Esophagus squamous epithelium (tissue), 5 donors: ENCODE data around the gene PPARG. TPM values are rescaled to one million over a fixed set of nuclear protein-coding genes. Genes with fewer than 3 reads are reported as not detected.

Experiments
- DNase-seq: peaks from one replicate; lab custom pipeline; 2025; lab: John Stamatoyannopoulos, UW
- H3K27ac ChIP-seq, 4 donors: fragments of 200-600 bp; sonication (generic); one replicate each; pipeline ENCODE4 v1.5.1; 2016 to 2019; ENCODE audit warnings: mild to moderate bottlenecking in 1 of 4
- H3K27me3 ChIP-seq, 4 donors: fragments of 200-600 bp; sonication (generic); 1 replicate in 3 of 4; 2 replicates in 1 of 4; pipeline versions ENCODE4 v1.5.1 to v1.6.0; 2017 to 2021; ENCODE audit warnings: antibody characterized with exemption in 1 of 4
- H3K36me3 ChIP-seq, 3 donors: fragments of 200-600 bp; sonication (generic); one replicate each; pipeline ENCODE4 v1.5.1; 2016 to 2019
- H3K4me1 ChIP-seq, 3 donors: fragments of 200-600 bp; sonication (generic); one replicate each; pipeline ENCODE4 v1.5.1; 2017 to 2019
- H3K4me3 ChIP-seq, 4 donors: fragments of 200-600 bp; sonication (generic); 1 replicate in 3 of 4; 2 replicates in 1 of 4; pipeline ENCODE4 v1.5.1; 2016 to 2019; ENCODE audit warnings: mild to moderate bottlenecking in 2 of 4, moderate library complexity in 1 of 4
- H3K9me3 ChIP-seq, 3 donors: fragments of 200-600 bp; sonication (generic); one replicate each; pipeline ENCODE4 v1.5.1; 2016 to 2019
- POLR2A ChIP-seq, 4 donors: fragments of 450-650 bp; IDR thresholded peaks; one replicate each; pipeline ENCODE4 v1.6.1; 2017; ENCODE audit warnings: antibody characterized with exemption in 4 of 4, mild to moderate bottlenecking in 4 of 4, moderate library complexity in 3 of 4
- WGBS, 2 donors: methylation state at CpG; one replicate each; pipeline ENCODE4 v1.1.5; 2018; 5-methylcytosine and 5-hydroxymethylcytosine counted together
- intact Hi-C: fragments of 100-400 bp; cut with DNase I; formaldehyde crosslinking; loops from one replicate; pipeline ENCODE4 v1.15.0; 2022
- total RNA-seq, 4 donors: library from RNA; depleted of rRNA; stranded (reverse); fragments of >200 nt; gene quantifications; one replicate each; pipeline ENCODE4 v1.1.0, GENCODE V29; 2016
- TF ChIP-seq, protein P1 (sequence below), 6 experiments: fragments of 450-650 bp in 4 of 6; fragments of 200-600 bp in 2 of 6; sonication (generic) in 2 of 6; IDR thresholded peaks; one replicate each; pipeline ENCODE4 v1.5.1; 2016 to 2019; ENCODE audit warnings: antibody characterized with exemption in 6 of 6, mild to moderate bottlenecking in 4 of 6, moderate library complexity in 4 of 6
- donor health status: DM: yes; HTN: yes; CAD: no.

The PPARG gene
- total RNA-seq, 4 donors from 2014 or later, result 6.3 to 13.8 (median 11.4) TPM

DNA sequence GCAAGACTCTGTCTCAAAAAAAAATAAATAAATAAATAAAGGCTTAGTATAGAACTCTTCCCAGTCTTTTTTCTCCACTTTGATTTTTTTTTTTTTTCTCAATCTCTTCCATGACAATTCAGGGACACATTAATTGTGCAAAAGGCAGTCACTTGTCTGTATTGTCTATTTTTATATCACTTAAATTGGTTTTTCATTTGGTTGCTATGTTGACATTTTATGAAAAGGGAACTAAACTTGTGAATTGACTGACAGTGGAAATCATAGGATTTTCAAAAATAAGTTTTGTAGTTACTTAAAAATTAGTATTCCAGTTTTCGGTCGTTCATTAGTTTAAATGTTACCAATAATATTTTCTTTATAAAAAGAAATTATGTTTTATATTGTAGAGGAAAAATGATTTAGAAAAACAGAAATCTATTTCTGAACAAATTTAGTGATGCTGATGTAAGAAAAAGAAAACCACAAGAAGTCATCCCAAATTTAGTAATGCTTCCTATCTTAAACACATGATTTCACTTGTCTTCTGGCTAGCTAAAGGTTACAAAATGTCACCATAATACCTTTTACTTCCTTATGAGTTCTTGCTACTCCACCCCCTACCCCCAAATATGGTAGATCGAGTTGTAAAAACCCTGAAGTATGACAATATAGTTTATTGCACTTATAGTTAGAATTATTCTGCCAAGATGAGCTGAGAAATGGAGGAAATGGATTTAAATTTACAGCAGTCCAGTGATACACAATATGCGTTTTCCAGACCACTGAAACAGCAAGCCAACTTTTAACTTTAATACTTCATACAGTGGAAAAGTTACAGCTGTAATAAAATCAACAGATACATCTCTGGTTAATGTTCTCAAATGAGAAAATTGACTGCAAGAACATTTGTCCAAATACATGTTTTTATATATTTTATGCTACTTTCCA is 37.0 kb downstream of the PPARG start:
- no peak for DNase-seq
- WGBS, 2 donors, result 72 to 81% methylated on average over 4 of the region's 4 CpGs
- H3K27ac ChIP-seq, result no peak overlapping the region

DNA sequence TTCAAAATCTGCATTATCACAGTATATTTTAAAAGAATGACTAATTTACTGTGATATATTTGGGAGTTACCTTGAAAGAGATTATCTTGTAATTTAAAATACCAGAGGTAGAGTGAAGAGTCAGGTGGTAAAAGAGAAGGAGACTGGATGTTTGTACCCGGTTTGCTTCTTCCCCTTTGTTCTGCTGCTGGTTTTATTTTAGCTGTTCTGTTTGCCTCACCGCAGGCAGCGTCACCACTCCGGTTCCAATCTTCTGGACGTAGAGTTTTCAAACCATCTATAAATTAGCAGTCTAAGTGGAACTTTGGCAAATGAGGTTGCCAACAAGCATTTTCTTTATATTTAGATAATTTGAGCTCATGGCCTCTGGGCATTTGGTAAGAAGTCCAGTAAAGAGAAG is 38.2 kb downstream of the PPARG start:
- intact Hi-C loops, result no loop called here
- no peaks in the 10 kb centered on the region for H3K36me3 ChIP-seq
- WGBS, 2 donors, result 81 to 82% methylated on average over 5 of the region's 5 CpGs
- no peaks in the 10 kb centered on the region for H3K27me3 ChIP-seq
- H3K4me1 ChIP-seq, result no peaks in the 10 kb centered on the region
- no peak overlapping the region for H3K27ac ChIP-seq
- no peak for TF ChIP-seq POLR2A (IDR thresholded peaks at IDR 0.05)
- TF ChIP-seq, protein P1, sequence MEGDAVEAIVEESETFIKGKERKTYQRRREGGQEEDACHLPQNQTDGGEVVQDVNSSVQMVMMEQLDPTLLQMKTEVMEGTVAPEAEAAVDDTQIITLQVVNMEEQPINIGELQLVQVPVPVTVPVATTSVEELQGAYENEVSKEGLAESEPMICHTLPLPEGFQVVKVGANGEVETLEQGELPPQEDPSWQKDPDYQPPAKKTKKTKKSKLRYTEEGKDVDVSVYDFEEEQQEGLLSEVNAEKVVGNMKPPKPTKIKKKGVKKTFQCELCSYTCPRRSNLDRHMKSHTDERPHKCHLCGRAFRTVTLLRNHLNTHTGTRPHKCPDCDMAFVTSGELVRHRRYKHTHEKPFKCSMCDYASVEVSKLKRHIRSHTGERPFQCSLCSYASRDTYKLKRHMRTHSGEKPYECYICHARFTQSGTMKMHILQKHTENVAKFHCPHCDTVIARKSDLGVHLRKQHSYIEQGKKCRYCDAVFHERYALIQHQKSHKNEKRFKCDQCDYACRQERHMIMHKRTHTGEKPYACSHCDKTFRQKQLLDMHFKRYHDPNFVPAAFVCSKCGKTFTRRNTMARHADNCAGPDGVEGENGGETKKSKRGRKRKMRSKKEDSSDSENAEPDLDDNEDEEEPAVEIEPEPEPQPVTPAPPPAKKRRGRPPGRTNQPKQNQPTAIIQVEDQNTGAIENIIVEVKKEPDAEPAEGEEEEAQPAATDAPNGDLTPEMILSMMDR (IDR thresholded peaks at IDR 0.05), result no peak
- no peak overlapping the region for H3K4me3 ChIP-seq
- no peaks in the 10 kb centered on the region for H3K9me3 ChIP-seq
- DNase-seq, result no peak

More for the DNA sequence above, 37.0 kb downstream of the PPARG start:
- Histone ChIP-seq H3K4me1 (no peaks in the 10 kb centered on the region), H3K27me3 (no peaks in the 10 kb centered on the region), H3K36me3 (no peaks in the 10 kb centered on the region), H3K9me3 (no peaks in the 10 kb centered on the region), H3K4me3 (no peak overlapping the region)
- intact Hi-C loops, result no loop called here
- no peak for TF ChIP-seq POLR2A (IDR thresholded peaks at IDR 0.05)

DNA sequence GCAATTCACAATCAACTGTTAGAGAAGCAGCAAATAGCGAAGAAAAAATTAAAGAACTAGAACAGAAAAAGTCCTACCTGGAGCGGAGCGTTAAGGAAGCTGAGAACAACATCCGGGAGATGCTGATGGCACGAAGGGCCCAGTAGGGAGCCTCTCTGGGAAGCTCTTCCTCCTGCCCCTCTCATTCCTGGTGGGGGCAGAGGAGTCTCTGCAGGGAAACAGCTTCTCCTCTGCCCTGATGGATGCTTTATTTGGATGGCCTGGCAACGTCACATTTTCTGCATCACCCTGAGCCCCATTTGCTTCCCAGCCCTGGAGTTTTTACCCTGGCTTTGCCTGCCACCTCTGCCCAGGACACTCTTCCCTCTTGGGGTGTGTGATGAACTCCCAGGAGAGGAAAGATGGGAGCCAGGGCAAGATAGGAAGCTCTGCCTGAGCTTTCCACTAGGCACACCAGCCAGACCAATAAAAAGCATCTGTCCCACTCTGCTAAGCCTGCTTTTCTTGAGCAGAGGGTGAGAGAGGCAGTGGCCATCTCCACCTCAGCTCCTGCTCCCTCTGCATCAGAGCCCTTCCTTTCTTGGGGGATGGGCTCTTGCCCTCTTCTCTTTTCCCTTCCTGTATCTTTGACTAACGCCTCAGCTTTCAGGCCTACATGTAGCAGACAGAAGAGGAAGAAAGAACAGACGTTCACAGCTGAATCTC is 39.4 kb downstream of the PPARG start:
- Histone ChIP-seq H3K4me3 (no peak overlapping the region), H3K27ac (no peak overlapping the region), H3K9me3 (no peaks in the 10 kb centered on the region), H3K4me1 (no peaks in the 10 kb centered on the region), H3K36me3 (no peaks in the 10 kb centered on the region), H3K27me3 (no peaks in the 10 kb centered on the region)
- WGBS, 2 donors, result 84 to 85% methylated on average over 8 of the region's 8 CpGs
- no peak for DNase-seq
- TF ChIP-seq, protein P1 (IDR thresholded peaks at IDR 0.05), result no peak
- TF ChIP-seq POLR2A (IDR thresholded peaks at IDR 0.05), result no peak
- intact Hi-C loops, result no loop called here

DNA sequence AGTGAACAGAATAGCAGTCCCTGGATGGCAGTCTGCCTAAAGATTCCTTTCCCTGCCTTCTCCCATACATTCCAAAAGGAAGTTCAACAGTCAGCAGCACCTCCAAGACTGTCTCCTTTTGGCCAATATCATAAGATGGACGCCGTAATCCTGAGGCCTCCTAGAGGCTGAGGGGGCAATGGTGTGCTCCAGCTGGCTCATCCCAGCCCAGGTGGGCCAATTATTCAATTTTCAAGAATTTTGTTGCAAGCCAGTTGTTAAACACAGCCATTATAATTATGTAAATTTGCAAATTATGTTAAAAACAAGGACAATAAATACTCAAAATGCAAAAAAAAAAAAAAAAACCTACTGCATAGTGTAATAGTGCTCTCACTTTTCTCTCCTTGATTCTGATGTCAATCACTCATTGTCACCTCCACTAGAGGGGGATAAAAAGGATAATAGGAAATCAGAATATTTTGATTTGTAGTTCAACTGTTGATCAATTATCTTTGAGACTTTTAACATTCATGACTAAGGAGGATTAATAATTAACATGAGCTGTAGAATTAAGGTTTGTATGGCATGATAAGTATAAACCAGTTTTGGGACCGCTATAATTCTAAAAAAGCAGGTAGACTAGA is 40.1 kb downstream of the PPARG start:
- Histone ChIP-seq H3K27me3 (no peaks in the 10 kb centered on the region), H3K9me3 (no peaks in the 10 kb centered on the region), H3K36me3 (no peaks in the 10 kb centered on the region), H3K27ac (no peak overlapping the region), H3K4me3 (no peak overlapping the region), H3K4me1 (no peaks in the 10 kb centered on the region)
- TF ChIP-seq POLR2A (IDR thresholded peaks at IDR 0.05), result no peak
- TF ChIP-seq, protein P1 (IDR thresholded peaks at IDR 0.05), result no peak
- intact Hi-C loops, result no loop called here
- 88 to 98% methylated on average over 3 of the region's 3 CpGs for WGBS, 2 donors
- no peak for DNase-seq

DNA sequence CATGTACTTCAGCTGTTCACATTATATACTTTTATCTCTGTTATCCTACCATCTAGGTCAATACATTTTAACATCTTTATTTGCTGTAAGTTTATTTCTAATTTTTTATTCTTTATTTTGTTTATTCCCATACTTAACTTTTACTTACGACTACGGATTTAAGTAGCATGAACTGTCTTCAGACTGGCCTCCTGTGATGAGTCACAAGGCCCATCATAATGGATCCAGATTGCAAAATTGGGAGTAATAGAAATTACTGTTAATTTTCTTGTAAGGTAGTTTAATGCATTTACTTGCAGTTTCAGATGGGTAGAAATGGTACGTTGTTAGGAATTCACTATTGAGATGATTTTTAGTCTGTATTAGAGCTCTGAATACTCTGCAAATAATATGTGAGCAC is 45.9 kb downstream of the PPARG start:
- Histone ChIP-seq H3K27ac (no peak overlapping the region), H3K36me3 (no peaks in the 10 kb centered on the region), H3K27me3 (no peaks in the 10 kb centered on the region), H3K4me1 (no peaks in the 10 kb centered on the region), H3K9me3 (no peaks in the 10 kb centered on the region), H3K4me3 (no peak overlapping the region)
- 89 to 96% methylated on average over 3 of the region's 3 CpGs for WGBS, 2 donors
- TF ChIP-seq POLR2A (IDR thresholded peaks at IDR 0.05), result no peak
- TF ChIP-seq, protein P1 (IDR thresholded peaks at IDR 0.05), result no peak
- intact Hi-C loops, result no loop called here
- no peak for DNase-seq
